ENCODE measurements around the gene PLAC1. TPM values are rescaled to one million over a fixed set of nuclear protein-coding genes. Genes with fewer than 3 reads are reported as not detected.

PLAC1 gene
- total RNA-seq, 1 experiment from 2014 or later, result 2.7 TPM

GRCh38 chrX:134602410-134602809, 55.9 kb downstream of the PLAC1 start:
- Histone ChIP-seq H3K9me3 (no peaks in the 10 kb centered on the region), H3K4me3 (ENCODE audit: low read depth, low read length) (no peak overlapping the region), H3K4me1 (no peaks in the 10 kb centered on the region), H3K27me3 (replicated peaks; ENCODE audit: control insufficient read depth, insufficient read depth, low read length) (no peaks in the 10 kb centered on the region), H3K36me3 (ENCODE audit: control insufficient read depth, insufficient read depth, low read length) (no peaks in the 10 kb centered on the region)
- H3K27me3 Mint-ChIP-seq (ENCODE audit: insufficient read depth, unreplicated experiment), result no peaks in the 10 kb centered on the region
- no peaks in the 10 kb centered on the region for H3K36me3 Mint-ChIP-seq (ENCODE audit: insufficient read depth, unreplicated experiment)
- DNase-seq, result no peak
- intact Hi-C loops (cut with micrococcal nuclease; ENCODE audit: unreplicated experiment), result no loop called here
- H3K4me1 Mint-ChIP-seq (ENCODE audit: low read depth, unreplicated experiment), result no peaks in the 10 kb centered on the region
- no peaks in the 10 kb centered on the region for H3K9me3 Mint-ChIP-seq (ENCODE audit: unreplicated experiment)
- no peak overlapping the region for H3K27ac Mint-ChIP-seq (ENCODE audit: unreplicated experiment)
- ChIA-PET POLR2A (no interaction called here), CTCF (no interaction called here)
- no peak for TF ChIP-seq CTCF (IDR thresholded peaks at IDR 0.05; ENCODE audit: insufficient read depth in 1 of 2, low read depth in 1 of 2, low read length in 1 of 2, severe bottlenecking in 1 of 2, unreplicated experiment in 1 of 2)
- H3K4me3 Mint-ChIP-seq (ENCODE audit: unreplicated experiment), result no peak overlapping the region
- no TSS peak for BruUV-seq (replicated peaks)

DNA sequence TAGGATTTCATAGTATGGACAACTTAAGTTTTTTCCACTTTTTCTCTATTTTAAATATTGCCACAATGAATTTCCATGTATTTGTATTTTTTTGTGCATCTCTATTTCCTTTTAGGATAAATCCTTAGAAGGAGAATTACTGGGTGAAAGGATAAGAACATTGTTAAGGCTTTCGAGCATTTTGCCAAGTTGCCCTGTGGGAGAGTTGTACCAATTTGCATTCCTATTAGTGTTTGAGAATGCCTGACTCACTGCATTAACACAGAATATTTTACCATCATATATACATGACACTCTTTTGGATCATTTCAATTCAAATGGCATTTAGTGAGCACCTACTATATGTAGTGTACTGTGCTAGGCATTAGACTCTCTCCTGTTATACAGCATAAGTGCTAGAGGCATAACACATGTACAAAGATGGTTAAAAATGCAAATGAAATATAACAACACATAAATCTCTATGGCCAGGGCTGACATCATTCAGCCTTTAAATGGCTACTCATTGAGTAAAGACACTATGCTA, 57.0 kb downstream of the PLAC1 start:
- intact Hi-C loops (cut with micrococcal nuclease; ENCODE audit: unreplicated experiment), result no loop called here
- H3K9me3 ChIP-seq, result no peaks in the 10 kb centered on the region
- no peaks in the 10 kb centered on the region for H3K36me3 Mint-ChIP-seq (ENCODE audit: insufficient read depth, unreplicated experiment)
- no peak overlapping the region for H3K4me3 Mint-ChIP-seq (ENCODE audit: unreplicated experiment)
- no peaks in the 10 kb centered on the region for H3K4me1 ChIP-seq
- no TSS peak for BruUV-seq (replicated peaks)
- no peak overlapping the region for H3K27ac Mint-ChIP-seq (ENCODE audit: unreplicated experiment)
- H3K4me3 ChIP-seq (ENCODE audit: low read depth, low read length), result no peak overlapping the region
- no peaks in the 10 kb centered on the region for H3K9me3 Mint-ChIP-seq (ENCODE audit: unreplicated experiment)
- POLR2A ChIA-PET, result no interaction called here
- H3K27me3 Mint-ChIP-seq (ENCODE audit: insufficient read depth, unreplicated experiment), result no peaks in the 10 kb centered on the region
- CTCF ChIA-PET, result no interaction called here
- H3K27me3 ChIP-seq (replicated peaks; ENCODE audit: control insufficient read depth, insufficient read depth, low read length), result no peaks in the 10 kb centered on the region
- H3K36me3 ChIP-seq (ENCODE audit: control insufficient read depth, insufficient read depth, low read length), result no peaks in the 10 kb centered on the region
- TF ChIP-seq CTCF (IDR thresholded peaks at IDR 0.05; ENCODE audit: insufficient read depth in 1 of 2, low read depth in 1 of 2, low read length in 1 of 2, severe bottlenecking in 1 of 2, unreplicated experiment in 1 of 2), result no peak
- no peak for DNase-seq
- no peaks in the 10 kb centered on the region for H3K4me1 Mint-ChIP-seq (ENCODE audit: low read depth, unreplicated experiment)

DNA sequence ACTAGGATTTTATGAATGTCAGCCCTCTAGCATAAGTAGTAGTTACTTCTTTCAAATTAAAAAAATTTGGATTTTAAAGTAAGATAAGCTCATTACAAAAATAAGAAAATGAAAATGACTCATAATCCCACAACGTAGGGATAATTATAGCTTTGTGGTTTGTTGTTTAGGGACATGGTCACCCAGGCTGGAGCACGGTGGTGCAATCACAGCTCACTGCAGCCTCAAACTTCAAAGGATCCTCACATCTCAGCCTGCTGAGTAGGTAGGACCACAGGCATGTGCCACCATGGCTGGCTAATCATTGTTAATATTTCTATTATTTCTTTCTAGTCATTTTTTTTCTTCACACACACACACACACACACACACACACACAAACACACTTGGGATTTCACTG, 57.6 kb downstream of the PLAC1 start:
- DNase-seq, result no peak
- no peaks in the 10 kb centered on the region for H3K27me3 Mint-ChIP-seq (ENCODE audit: insufficient read depth, unreplicated experiment)
- no peak for TF ChIP-seq CTCF (IDR thresholded peaks at IDR 0.05; ENCODE audit: insufficient read depth in 1 of 2, low read depth in 1 of 2, low read length in 1 of 2, severe bottlenecking in 1 of 2, unreplicated experiment in 1 of 2)
- BruUV-seq (replicated peaks), result no TSS peak
- Histone ChIP-seq H3K27me3 (replicated peaks; ENCODE audit: control insufficient read depth, insufficient read depth, low read length) (no peaks in the 10 kb centered on the region), H3K4me3 (ENCODE audit: low read depth, low read length) (no peak overlapping the region), H3K36me3 (ENCODE audit: control insufficient read depth, insufficient read depth, low read length) (no peaks in the 10 kb centered on the region), H3K9me3 (no peaks in the 10 kb centered on the region), H3K4me1 (no peaks in the 10 kb centered on the region)
- H3K36me3 Mint-ChIP-seq (ENCODE audit: insufficient read depth, unreplicated experiment), result no peaks in the 10 kb centered on the region
- ChIA-PET POLR2A (no interaction called here), CTCF (no interaction called here)
- intact Hi-C loops (cut with micrococcal nuclease; ENCODE audit: unreplicated experiment), result no loop called here
- no peaks in the 10 kb centered on the region for H3K9me3 Mint-ChIP-seq (ENCODE audit: unreplicated experiment)
- no peak overlapping the region for H3K27ac Mint-ChIP-seq (ENCODE audit: unreplicated experiment)
- no peaks in the 10 kb centered on the region for H3K4me1 Mint-ChIP-seq (ENCODE audit: low read depth, unreplicated experiment)
- no peak overlapping the region for H3K4me3 Mint-ChIP-seq (ENCODE audit: unreplicated experiment)

Measured in Caco-2 (cell line).